Activated B cell treated with CpG ODN at 0.5 μM for 24 hours (primary cell): ENCODE results near the gene LYPD1. TPM values are rescaled to one million over a fixed set of nuclear protein-coding genes. Genes with fewer than 3 reads are reported as not detected.

Experiments
- ATAC-seq: fragments of 200-7000 bp; cut with Tn5 transposase; one replicate; pipeline ENCODE4 v1.10.0; 2021; ENCODE audit warnings: low read depth, mild to moderate bottlenecking, moderate library complexity
- CTCF ChIA-PET: fragments of 350-600 bp; sonication (Branson Sonifier 250); formaldehyde crosslinking; loops from one replicate; lab custom pipeline; 2021; ENCODE audit warnings: antibody characterized with exemption; lab: Charles Lee
- POLR2A ChIA-PET: fragments of 350-600 bp; sonication (Branson Sonifier 250); formaldehyde crosslinking; loops from one replicate; lab custom pipeline; 2021; ENCODE audit warnings: antibody characterized with exemption; lab: Charles Lee
- DNase-seq: peaks from one replicate; pipeline ENCODE4 v3.0.0; 2022
- H3K27ac Mint-ChIP-seq: one replicate; pipeline ENCODE4 v1.8.0; 2020; ENCODE audit warnings: mixed read lengths
- H3K27me3 Mint-ChIP-seq: one replicate; pipeline ENCODE4 v1.8.0; 2021; ENCODE audit warnings: mixed read lengths
- H3K36me3 Mint-ChIP-seq: one replicate; pipeline ENCODE4 v1.8.0; 2021; ENCODE audit warnings: low read depth, mixed read lengths
- H3K4me1 Mint-ChIP-seq: one replicate; pipeline ENCODE4 v1.8.0; 2021; ENCODE audit warnings: mixed read lengths
- H3K4me3 Mint-ChIP-seq: one replicate; pipeline ENCODE4 v1.8.0; 2020; ENCODE audit warnings: mild to moderate bottlenecking, mixed read lengths
- H3K9me3 Mint-ChIP-seq: one replicate; pipeline ENCODE4 v1.8.0; 2020; ENCODE audit warnings: mixed read lengths
- CTCF ChIP-seq: fragments of 200-600 bp; IDR thresholded peaks from one replicate; pipeline ENCODE4 v1.8.0; 2022; ENCODE audit warnings: antibody characterized with exemption, mild to moderate bottlenecking
- intact Hi-C: fragments of 100-400 bp; cut with micrococcal nuclease; formaldehyde crosslinking; loops from one replicate; pipeline ENCODE4 v1.15.1; 2024
- total RNA-seq: library from RNA; stranded (reverse); gene quantifications from 2 replicates; pipeline ENCODE4 v1.2.3, GENCODE V29; 2022

Gene LYPD1
- total RNA-seq, 1 donor from 2014 or later, result not detected

- CTCF ChIA-PET, result no interaction called here
- ATAC-seq (no peak), DNase-seq (no peak)
- intact Hi-C loops, result no loop called here
- Mint-ChIP-seq H3K9me3 (no peaks in the 10 kb centered on the region), H3K4me3 (no peak overlapping the region), H3K27me3 (no peaks in the 10 kb centered on the region), H3K4me1 (no peaks in the 10 kb centered on the region), H3K27ac (no peak overlapping the region), H3K36me3 (no peaks in the 10 kb centered on the region)
- POLR2A ChIA-PET, result no interaction called here
- no peak for TF ChIP-seq CTCF
Observed at GRCh38 chr2:132609101-132609890, 60.7 kb downstream of the LYPD1 start.

GRCh38 chr2:132608311-132608710 lies 61.7 kb downstream of the LYPD1 start:
- no peak overlapping the region for H3K4me3 Mint-ChIP-seq
- intact Hi-C loops, result no loop called here
- H3K27me3 Mint-ChIP-seq, result no peaks in the 10 kb centered on the region
- H3K4me1 Mint-ChIP-seq, result no peaks in the 10 kb centered on the region
- no peaks in the 10 kb centered on the region for H3K36me3 Mint-ChIP-seq
- no peak for DNase-seq
- no peak for TF ChIP-seq CTCF
- no peak for ATAC-seq
- no peak overlapping the region for H3K27ac Mint-ChIP-seq
- H3K9me3 Mint-ChIP-seq, result no peaks in the 10 kb centered on the region
- POLR2A ChIA-PET, result no interaction called here
- CTCF ChIA-PET, result no interaction called here

DNA sequence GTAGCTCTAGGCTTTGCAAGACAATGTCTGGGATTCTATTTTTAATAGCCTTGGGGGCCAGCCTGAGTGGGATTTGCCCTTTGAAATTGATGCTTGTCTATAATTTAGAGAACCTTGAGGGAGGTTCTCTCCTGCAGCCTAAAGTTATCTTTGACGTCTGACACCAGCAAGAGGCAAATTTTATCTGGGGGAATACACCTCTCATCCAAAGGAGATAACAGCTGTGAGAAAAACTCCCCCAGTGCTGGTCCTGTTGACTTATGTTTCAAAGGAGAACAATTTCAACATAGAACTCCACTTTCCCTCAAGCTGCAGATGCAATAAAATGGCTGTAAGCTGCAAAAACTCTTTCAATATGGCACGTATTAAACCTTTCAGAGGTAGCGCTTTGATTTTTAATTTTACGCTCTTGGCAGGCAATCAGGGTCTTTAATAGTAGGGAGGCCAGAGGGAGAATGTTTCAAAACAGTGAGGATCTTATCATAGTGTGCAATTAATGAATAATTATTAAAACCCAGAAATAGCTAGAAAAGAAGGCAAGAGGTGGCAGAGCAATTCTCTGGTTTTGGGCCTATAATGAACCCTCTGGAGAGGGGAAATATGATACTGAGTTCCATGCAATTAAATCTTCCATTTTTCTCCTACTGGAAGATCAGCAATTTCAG lies 62.4 kb downstream of the LYPD1 start:
- H3K9me3 Mint-ChIP-seq, result no peaks in the 10 kb centered on the region
- no peak for ATAC-seq
- no peaks in the 10 kb centered on the region for H3K4me1 Mint-ChIP-seq
- H3K27me3 Mint-ChIP-seq, result no peaks in the 10 kb centered on the region
- H3K27ac Mint-ChIP-seq, result no peak overlapping the region
- CTCF ChIA-PET, result no interaction called here
- DNase-seq, result no peak
- intact Hi-C loops, result no loop called here
- TF ChIP-seq CTCF, result no peak
- H3K36me3 Mint-ChIP-seq, result no peaks in the 10 kb centered on the region
- H3K4me3 Mint-ChIP-seq, result no peak overlapping the region
- POLR2A ChIA-PET, result no interaction called here

- CTCF ChIA-PET, result no interaction called here
- DNase-seq (no peak), ATAC-seq (no peak)
- no peak overlapping the region for H3K27ac Mint-ChIP-seq
- H3K36me3 Mint-ChIP-seq, result no peaks in the 10 kb centered on the region
- H3K27me3 Mint-ChIP-seq, result no peaks in the 10 kb centered on the region
- no peak for TF ChIP-seq CTCF
- POLR2A ChIA-PET, result no interaction called here
- intact Hi-C loops, result no loop called here
- no peaks in the 10 kb centered on the region for H3K4me1 Mint-ChIP-seq
- H3K4me3 Mint-ChIP-seq, result no peak overlapping the region
- H3K9me3 Mint-ChIP-seq, result no peaks in the 10 kb centered on the region
Observed at GRCh38 chr2:132606649-132607048, 63.4 kb downstream of the LYPD1 start.

DNA sequence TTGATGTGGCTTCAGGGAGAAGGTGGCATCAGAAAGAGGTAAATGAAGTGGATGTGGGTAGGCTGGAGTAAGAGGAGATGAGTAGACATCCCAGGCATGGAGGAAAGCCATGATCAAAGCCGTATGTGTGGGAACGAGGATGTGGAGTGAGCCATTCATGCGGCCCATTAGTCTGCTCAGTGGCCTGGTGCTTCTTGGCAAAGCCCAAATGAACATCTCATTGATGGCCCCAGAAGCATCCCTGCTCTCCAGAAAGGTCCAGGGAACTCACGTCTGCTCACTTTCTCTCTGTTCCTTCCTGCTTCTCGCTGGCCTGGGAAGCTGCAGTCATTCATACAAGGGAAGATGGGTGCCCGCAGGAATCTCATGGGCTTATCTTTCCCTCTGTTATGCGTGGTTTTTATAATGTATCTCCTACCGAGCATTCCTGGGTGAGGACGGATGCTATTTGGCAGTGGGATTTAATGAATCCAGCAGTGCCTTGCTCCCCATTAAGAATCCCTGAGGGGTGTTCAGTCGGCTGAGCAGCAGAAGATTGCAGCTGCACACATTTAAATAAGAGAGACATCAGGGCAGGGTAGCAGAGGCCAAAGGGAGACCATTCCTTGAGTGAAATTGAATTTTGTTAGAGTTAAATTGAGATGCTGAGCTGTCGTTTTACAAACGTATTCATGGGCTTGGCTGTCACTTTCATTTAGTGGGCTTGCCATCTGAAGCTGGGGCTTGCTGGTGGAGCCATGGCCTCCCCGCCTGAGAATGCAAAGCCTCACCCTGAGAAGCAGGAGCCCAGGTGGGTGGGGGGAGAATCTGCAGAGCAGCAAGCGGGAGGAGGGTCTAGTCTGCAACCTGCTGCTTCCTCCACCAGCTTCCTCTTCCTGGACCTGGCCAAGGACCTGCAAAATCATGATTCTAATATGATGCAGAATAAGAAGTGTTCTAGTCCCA lies 64.5 kb downstream of the LYPD1 start:
- Mint-ChIP-seq H3K4me3 (no peak overlapping the region), H3K9me3 (no peaks in the 10 kb centered on the region), H3K36me3 (no peaks in the 10 kb centered on the region), H3K4me1 (no peaks in the 10 kb centered on the region), H3K27me3 (peaks cover 4% of the 10 kb centered on the region), H3K27ac (no peak overlapping the region)
- ChIA-PET POLR2A (no interaction called here), CTCF (no interaction called here)
- no peak for DNase-seq
- TF ChIP-seq CTCF, result no peak
- ATAC-seq, result no peak
- intact Hi-C loops, result no loop called here
